ENCODE data around the gene GABRR3.

- TF ChIP-seq YY1 (IDR thresholded peaks at IDR 0.05; ENCODE audit: insufficient read depth, insufficient read length): no peak
- TF ChIP-seq ZNF274 (IDR thresholded peaks at IDR 0.05; ENCODE audit: low read depth, low read length): no peak
- TF ChIP-seq SUZ12 (IDR thresholded peaks at IDR 0.05; ENCODE audit: extremely low read depth, insufficient read depth, insufficient read length): no peak
Measured at GRCh38 chr3:98049271-98049670, 14.2 kb upstream of the GABRR3 start.
